HG03280 (cell line): ENCODE measurements around the gene IGDCC3.

Source experiments
- ATAC-seq: cut with Tn5 transposase; IDR thresholded peaks from one replicate; pipeline ENCODE4 v1.9.1; 2021; ENCODE audit warnings: mild to moderate bottlenecking, moderate library complexity; ENCODE audit not compliant: unreplicated experiment

The IGDCC3 gene

DNA sequence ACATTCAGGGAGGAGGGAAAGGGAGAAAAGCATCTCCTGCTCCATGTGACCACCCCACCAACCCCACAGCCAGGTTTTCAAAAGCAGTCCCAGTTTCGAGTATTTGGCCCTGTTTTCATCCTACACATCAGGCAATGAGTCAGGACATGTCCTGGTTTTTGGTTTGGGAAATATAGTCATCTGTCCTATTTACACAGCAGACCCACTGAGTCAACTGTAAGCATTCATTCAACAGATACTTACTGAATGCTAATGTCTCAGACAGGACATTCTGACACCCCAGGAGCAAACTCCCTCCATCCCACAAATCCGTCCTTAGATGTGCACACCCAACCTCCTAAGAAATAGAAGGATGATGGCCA is 32.9 kb downstream of the IGDCC3 start:
- ATAC-seq, result no peak

DNA sequence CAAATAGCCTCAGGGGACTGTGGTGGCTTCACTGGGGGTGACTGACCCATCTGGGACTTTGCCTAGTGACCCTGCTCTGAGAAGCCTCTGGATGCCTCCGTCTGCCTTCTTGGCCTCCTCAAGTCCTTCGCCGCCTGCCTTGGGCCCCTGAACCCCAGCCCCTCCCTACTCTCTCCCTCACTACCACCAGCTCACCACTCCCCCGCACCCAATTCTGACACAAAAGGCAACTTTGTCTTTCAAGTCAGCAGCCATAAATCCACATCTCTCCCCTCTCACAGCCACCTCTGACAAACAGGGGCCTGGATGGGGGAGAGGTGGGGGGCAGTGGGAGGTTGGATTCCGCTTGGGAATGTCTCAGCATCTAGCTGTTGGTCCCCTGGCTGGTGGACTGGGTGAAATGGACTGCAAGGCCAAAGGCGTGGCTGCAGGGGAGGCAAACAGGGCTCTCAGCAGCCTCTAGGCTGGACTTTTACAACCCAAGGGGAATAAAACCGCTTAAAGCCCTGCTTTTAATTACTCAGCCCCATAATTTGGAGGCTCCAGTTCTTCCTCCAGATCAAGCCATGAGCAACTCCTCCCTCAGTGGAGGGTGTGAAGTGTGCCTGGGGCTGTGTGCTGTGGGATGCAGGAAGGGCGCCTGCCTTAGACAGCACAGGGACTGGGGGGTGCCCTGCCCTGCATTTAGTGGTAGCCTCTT is 33.4 kb downstream of the IGDCC3 start:
- ATAC-seq, result no peak

- no peak for ATAC-seq
Measured at GRCh38 chr15:65343374-65343981, 34.3 kb downstream of the IGDCC3 start.

DNA sequence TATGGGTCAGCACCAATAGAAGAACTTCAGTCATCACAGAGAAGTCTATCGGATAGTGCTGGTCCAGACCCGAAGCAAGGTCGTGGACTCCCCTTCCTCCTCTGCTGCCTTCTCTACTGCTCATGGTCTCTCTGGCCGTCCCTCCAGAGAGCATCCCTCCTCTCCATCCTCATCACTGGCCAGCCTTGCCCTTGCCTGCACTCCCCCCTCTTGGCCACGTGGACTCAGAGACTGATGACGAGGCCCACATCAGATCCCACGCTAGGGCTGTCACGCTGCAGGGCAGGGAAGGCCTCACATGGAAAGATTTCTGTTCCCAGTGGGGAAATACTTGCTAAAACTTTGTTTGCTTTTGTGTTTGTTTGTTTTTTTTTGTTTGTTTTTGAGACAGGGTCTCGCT is 35.3 kb downstream of the IGDCC3 start:
- no peak for ATAC-seq

DNA sequence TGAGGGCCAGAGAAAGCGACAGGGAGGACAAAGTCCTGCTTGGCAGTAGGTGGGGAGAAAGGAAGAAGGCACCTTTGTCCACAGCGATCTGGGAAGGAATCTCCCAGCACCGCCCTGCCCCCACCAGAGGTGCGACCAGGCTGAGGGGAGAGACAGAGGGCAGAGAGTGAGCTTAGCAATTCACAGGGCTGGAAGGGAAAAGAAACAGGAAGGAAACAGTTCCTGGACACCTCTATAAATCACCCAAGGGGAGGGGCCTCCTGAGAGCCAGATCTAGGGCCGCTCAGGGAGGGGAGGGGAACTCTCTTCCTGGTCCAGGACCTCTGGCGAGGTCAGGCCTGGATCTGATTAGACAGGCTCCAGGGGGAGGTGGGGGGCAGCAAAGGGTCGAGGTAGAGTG is 37.9 kb downstream of the IGDCC3 start:
- ATAC-seq, result no peak

- no peak for ATAC-seq
Measured at GRCh38 chr15:65339416-65339815, 38.4 kb downstream of the IGDCC3 start.

DNA sequence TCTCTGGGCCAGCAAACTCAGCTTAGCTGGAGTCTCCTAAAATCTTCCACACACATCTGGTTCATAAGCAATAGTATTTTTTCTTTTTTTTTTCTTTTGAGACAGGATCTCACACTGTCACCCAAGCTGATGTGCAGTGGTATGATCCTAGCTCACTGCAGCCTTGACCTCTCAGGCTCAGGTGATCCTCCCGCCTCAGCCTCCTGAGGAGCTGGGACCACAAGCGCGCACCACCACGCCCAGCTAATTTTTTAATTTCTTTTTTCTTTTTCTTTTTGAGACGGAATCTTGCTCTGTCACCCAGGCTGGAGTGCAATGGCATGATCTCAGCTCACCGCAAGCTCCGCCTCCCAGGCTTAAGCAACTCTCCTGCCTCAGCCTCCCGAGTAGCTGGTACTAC is 39.0 kb downstream of the IGDCC3 start:
- ATAC-seq, result no peak

DNA sequence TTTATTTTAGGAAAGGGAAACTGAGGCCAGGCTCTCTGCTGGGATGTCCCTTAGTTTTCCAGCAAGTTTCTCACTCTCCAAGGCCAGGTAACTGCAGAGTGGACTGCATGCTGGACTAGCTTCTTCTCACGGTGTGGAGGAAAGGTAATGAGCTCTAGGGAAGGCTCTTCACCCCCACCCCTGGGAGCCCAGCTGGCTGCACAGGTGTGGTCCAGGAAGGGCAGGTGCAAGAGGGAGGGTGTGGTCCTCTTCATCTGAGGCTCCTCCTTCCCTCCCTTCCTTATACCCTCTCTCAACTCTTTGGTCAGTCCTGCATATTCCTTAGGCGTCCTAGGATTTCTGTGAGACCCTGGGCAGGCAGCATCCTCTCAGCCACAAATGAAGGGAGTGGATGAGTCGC is 39.4 kb downstream of the IGDCC3 start:
- ATAC-seq, result no peak

GRCh38 chr15:65337436-65338070 is 40.2 kb downstream of the IGDCC3 start:
- no peak for ATAC-seq

GRCh38 chr15:65336493-65337435 is 41.0 kb downstream of the IGDCC3 start:
- no peak for ATAC-seq

DNA sequence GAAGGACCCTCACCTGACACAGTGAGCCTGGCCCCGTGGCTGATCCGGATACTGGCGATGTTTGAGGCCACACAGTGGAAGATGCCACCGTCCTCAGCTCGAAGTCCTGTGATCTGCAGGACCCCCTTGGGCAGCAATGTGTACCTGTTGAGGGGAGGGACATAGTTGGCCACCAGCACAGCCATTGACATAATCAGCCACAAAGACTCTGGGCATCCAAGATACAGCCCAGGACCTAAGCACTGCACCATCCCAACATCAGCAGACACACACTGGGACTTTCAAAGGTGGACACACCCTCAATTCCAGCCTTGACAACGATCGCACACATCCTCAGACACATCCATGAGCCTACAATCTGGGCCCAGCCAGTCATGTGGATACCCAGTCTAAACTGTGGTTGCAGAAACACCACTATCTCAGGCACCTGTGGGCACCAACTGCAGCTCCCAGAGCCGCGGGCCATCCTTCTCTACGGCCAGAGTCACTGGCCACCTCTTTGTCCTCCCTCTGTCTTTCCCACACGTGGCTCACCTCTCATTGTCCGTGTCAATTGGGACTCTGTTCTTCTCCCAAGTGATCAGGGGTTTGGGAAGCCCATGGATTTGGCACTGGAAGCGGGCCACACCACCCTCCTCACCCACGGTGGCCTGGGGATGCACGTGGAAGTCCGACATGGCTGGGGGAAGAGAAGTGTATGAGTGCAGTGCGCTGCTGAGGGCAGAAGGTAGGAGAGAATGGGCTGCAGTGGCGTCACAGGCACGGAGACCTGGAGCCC is 42.3 kb downstream of the IGDCC3 start:
- no peak for ATAC-seq

- no peak for ATAC-seq
Measured at GRCh38 chr15:65334586-65335231, 43.1 kb downstream of the IGDCC3 start.

DNA sequence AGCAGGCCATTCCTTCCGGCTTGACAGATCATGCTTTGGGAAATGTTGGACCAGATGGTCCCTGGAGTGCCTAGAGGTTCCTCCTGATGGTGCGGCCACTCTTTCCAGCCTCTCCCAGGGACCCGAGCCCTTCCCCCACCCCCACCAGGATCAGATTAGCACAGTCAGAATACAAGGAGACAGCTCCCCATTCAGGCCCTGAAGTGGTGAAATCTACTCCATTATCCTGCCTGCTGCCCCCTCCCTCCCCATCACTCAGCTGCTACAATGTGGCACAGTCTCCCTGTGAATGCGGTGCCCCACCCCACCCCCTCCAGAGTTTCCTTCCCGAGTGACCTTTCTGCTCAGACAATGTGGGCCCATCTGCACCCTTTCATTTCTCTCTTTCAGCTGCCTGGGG is 43.9 kb downstream of the IGDCC3 start:
- ATAC-seq, result no peak

DNA sequence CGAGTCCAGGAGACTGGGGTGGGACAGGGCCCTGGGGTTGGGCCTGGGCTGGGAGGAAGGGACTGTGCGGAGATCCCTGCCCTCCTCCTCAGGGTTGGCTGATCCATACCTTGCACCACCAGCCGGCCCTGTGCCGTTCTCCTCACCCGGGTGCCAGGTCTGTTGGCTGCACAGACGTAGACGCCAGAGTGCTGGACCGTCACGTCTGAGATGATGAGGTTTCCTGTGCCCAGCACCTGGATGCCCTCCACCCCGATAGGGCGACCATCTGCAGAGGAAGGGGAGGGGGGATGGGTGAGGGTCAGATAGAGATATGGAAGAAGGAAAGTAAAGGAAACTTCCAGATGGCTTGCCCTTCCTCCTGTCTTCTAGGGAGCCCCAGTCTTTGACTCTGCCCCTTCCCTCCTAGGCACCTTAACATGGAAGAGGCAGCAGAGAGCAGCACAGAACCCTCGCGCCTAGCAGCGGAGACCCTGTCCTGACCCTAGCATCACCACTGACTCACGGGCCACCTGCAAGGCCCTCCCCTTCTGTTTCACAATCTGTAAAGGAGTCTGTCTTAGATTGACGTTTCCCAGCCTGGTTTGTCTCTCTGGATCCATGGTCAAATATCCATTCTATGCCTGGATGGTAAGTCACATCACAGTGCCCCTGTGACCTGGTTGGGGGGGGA is 44.5 kb downstream of the IGDCC3 start:
- no peak for ATAC-seq

DNA sequence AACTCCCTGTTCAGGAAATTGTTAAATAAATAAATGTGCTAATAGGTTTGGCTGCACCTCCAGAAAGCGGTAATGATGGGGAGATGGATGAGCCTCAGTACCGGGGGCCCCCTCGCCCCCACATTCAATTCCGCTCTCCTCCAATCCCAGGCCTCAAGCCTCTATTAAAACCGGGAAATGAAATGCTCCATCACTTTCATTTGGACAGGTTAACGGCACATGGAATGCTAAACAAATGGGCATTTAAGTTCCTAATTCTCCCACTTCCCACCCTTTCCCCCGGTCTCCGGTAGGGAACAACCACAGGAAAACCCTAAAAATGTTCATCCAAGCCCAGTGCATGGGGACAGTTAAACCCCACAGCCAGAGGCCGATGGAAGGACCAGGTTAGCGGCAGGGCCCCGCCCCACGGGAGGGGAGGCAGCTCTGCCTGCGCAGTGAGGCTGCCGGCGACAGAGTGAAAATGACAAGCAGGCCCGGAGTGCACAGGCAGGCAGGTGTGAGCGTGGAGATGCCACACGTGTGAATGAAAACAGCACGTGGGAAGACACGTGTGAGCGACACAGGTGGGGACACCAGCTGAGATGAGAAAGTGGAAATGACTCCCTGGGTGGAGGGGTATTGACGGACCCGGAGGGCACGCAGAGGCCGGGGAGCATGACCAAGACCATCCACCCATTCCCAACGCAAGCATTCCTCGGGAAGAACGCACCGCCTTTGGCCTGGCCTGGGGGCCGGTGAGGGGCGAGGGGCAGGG is 45.2 kb downstream of the IGDCC3 start:
- ATAC-seq, result no peak

- no peak for ATAC-seq
Measured at GRCh38 chr15:65331811-65332210, 46.0 kb downstream of the IGDCC3 start.

DNA sequence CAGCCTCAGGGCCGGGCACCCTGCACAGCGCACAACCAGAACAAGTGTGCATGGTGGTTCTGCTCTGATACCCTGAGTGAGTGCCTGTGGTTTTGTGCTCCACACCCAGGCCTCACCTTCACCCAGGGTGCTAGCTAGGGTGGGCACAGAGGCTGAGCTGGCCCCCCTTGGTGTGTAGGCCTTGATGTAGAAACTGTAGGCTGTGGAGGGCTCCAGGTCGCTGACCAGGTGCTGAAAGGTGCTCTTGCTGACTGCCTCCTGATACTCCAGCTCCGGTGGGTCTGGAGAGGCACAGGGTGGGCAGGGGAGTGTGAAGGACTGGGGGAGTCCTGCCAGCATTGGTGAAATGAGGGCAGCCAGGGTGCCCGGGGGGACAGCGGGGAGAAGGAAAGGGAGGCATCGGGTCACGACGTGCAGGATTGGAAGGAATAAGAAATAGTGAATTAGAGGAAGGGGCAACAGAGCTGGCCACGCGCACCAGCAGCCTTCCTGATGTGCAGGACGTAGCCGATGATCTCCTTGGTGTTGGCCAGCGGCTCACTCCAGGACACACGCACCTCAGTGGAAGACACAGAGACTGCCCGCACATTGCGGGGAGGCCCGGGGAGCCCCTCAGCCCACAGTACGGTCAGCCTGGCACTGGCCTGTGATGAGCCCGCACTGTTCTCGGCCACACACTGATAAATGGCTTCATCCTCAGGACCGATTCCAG is 46.7 kb downstream of the IGDCC3 start:
- ATAC-seq, result no peak
